Measurements from ENCODE around the gene GCA.
A peak's percentile ranks its signal among the peaks of the same experiment; 100 is the strongest.

The GCA gene, protein sequence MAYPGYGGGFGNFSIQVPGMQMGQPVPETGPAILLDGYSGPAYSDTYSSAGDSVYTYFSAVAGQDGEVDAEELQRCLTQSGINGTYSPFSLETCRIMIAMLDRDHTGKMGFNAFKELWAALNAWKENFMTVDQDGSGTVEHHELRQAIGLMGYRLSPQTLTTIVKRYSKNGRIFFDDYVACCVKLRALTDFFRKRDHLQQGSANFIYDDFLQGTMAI

DNA sequence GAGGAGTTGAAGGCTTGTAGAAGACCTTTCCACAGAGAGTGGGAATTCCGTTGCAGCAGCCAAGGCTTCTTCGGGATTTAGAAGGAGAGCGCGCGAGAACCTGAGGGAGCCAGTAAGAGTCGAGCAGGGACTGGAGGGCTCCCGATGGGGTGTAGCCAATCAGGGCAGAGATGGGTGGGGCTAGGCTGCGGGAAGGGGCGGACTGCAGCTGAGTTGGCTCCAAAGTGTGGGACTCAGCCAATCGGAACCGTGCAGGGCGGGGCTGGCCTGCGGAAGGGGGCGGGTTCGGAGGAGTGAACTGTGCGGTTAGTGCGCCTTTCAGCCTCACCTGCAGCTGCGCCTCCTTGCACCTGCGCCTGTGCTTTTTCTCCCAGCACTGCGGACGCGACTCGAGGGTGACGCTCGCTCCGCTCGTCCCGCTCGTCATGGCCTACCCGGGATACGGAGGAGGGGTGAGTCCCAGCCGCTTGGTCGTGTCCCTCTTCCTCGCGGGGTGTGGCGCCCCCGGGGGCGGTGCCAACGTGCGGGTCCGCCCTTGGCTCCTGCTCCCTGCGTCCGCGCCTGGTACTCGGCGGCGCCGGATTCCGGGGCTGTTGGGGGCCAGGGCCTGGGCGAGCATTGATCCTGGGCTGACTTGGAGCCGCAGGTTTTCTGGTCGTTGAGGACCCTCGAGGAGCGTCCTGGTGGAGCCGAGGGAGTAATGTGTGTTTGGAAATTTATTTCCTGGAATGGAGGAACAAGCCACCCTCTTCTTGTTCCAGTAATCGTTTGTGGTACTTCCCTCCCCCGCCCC lies at the start of gene GCA:
GCA (plus strand) TSS at position 309 of the 793 bp plus-strand sequence; CDS start at position 426, 117 bp downstream.
- DNase-seq = peak; percentile 96

DNA sequence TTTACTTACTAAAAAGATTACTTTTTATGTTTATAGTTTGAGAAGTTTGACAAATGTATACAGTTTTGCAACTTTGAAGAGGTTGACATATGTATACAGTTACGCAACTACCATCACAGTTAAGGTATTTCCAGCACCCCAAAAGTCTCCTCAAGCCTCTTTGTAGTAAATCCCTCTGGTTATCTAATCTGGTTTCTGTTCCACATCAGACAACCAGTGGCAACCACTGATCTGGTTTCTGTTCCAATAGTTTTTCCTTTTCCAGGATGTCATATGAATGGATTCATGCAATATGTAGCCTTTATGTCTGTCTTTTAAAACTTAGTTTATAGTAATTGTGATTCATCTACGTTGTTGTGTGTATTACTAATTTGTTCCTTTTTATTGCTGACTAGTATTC lies 48.9 kb upstream of the GCA start:
- no peak for DNase-seq

DNA sequence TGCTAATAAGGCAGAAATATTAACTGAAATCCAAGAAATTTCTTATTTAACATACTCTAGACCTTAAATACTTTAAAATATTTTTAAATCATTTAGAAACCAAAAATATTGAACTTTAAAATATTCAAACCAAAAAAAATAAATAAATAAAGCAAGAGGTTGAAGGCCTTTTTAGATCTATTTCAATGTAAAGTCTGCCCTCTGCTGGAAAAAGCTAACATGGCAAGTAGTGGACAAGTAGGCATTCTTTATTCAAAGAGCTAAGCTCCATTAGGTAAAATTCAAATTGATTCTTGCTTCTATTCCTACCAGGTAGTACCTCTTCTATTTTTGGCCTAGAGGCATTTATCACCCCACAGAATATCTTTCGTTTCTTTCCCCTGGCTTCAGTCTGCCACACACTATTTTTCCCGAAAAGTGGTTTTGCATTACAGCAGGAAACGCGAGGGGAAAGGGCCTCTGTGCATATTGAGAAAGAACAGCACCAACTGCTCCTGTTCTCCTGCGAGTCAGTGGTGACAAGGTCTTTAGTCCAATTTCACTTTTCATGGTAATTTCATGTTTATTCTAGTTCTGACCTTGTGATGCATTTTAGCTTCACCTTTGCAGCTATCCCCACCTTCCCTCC lies 45.9 kb upstream of the GCA start:
- DNase-seq = peak; percentile 82

DNA sequence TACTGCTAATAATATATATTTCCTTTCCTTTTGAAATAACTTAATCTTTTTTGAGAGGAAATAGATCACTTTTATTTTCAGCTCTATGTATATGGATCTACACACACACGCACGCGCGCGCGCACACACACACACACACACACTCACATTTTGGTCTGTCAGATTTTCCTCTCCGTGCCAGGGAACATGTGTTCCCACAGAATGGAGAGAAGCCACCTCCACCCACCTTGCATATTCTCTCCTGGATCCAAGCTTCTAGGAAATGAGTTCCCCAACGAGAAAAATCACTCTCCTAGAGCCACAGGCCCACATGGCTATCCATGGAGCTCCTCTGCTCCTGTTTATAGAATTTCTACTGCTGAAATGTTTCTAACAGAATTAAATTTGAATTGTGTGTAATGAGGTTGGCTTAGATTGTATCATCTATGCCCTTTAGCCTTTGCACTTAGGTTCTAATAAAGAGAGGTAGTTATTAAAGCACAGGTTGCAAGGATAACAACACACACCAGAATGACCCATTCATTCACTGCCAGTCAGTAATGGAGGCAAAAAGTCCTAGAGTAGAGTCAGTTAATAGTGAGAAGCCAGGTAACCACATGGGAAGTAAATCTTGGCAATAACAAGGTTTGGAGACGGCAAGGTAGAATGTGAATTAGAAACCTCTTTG lies 45.1 kb upstream of the GCA start:
- DNase-seq = no peak

DNA sequence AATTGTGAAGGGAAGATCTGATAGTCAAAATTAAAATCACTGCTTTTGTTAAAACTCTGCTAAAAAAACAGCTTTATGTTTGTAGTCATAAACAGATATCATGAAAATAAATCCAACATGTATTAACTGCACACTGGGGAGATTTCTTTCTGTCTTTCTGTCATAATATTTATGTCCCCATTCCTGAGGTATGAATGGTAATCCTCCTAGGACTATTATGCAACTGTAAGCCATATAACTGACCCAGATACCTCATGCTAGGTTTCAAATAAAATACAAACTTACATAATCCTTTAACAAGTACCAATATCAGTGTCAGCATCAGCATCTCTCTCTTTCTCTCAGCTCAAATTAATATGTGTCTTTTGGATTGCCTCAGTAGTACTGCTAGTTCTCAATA lies 43.7 kb upstream of the GCA start:
- no peak for DNase-seq

DNA sequence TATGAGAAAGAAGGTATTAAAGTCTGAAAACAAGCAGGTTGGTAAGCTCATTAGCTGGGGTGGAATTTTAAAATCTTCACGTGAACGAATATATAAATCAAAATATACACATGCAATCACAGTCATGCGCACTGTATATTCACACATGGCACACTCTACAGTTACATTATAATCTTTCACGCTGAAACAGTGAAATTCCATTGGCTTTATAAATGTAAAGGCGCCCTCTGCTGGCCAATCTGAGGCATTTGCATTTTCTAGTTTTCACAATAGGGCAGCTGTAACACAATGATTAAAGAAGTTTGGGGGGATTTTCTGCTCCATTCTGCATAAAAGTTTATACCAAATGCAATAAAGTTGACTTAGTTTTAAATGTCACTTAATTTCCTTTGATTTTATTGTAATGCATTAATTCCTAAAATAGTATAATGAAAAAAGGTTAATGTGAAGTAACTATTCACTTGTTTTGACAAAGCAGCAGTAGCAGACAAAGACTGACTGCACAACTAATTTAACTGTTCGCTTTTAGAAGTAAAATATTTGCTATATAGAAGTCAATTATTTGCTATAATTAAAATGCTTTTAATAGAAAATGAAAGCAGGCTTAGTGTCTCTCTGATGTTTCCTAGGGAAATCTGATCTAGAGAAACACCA lies 42.7 kb upstream of the GCA start:
- DNase-seq = peak; percentile 70

DNA sequence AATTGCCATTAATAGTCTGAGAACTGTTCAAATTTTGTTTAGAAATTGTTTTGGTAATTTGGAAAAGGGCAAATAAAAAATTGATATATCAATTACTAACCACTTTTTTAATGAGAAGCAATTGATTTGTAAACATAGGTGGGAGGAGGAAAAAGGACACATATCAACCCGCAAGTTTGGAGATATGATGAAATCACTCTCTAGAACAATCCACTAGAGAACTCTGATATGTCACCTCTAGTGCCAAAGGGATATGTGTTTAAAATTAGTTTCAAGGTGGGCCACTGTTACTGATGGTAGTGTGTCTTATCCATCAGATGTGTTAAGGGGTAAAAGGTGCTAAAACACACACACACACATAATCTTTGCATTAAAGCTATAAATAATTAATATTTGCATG lies 42.1 kb upstream of the GCA start:
- no peak for DNase-seq

DNA sequence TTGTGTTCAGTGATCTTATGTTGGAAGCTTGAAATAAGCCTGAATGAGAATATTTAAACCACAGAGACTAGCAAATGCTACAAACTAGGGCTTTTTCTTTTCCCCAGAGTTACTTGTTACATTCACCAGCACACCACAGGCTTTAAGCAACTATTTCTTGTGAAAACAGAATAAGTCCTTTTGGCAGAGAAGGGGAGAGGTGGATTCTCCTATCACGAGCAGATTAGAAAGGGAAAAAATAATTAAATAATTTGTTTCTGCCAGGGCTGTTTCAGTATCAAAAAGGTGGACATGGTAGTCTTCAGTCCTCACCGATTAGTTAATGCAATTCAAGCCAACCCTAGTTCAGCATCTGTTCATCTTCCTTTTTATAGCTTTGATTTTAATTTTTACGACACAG lies 38.0 kb upstream of the GCA start:
- DNase-seq = no peak

DNA sequence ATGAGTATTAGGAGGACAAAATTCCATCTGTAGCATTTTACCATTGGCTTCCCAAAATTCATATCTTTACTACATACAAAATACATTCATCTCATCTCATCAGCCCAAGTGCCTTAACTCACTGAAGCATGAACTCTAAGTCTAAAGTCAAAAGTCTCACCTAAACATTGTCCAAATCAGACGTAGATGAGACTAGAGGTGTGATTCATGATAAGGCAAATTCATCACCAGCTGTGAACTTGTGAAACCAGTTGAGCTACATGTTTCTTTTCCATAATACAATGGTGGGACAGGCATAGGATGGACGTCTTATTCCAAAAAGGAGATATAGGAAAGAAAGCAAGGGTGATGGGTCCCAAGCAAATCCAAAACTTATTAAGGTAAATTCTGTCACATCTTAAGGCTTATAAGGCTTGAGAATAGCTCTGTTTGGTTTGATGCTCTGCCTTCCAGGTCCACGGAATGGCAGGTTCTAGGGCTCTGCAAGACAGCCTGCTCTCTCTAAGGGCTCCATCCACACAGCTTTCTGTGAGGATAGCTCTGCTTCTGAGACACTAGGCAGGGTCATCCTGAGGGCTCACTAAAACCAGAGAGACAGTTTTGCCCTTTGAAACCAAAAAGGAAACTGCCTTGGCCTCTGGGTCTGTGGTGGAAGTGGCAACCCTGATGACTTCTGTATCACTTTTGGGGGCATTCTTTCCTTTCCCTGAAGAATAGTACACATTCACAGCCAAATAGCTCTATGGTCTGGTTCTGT lies 35.0 kb upstream of the GCA start:
- DNase-seq = no peak

DNA sequence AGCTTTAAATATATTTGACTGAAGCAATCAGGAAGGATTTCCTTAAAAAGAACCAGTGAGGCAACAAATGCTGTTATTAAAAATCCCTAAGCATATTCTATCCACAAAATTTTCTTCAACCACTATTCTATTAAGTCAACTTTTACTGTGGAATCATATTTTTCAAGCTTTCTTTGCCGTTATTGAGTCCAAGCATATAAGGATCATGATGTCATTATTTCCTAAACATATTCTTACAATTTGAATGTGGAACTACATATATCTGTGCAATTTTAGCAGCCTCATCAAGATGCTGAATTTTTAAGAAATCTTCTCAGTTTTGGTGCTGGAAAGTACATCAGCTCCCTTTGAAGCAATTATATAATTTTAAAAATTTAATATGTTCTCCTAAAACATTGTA lies 31.1 kb upstream of the GCA start:
- no peak for DNase-seq

DNA sequence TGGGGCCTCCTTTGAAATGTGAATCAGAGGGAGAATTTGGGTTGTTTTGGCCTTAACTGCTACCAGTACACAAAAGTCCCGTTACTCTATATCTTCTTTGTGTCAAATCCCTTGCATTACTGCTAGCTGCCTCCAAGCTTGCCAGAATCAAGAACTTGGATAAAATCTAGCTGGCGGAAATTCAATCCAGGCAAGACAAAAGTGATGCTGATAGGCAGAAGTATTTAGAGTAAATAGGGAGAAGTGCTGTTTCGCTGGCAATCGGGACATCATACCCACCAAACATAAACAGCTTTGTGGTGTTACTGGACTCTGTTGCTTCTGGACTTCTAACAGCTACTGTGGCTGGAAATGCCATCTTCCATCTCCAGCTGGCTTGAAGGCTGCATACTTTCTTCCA lies 28.0 kb upstream of the GCA start:
- peak; percentile 38 for DNase-seq

DNA sequence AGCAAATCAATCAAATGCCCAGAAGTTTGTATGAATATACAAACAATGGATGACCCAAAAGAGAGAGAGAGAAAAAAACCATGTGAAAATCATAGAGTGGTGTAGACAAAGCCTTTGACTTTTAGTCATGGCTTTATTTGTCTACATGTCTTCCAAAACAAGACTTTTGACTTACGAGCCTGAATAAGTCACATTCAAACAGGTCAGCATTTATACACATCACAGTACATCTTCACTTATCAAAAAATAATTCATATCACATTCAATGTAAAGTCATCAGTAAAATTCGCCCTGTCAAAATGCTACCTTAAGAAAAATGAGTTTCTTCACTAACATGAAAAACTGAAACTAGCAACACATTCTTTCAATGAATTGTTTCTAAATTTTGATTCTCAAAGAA lies 27.3 kb upstream of the GCA start:
- DNase-seq = no peak

DNA sequence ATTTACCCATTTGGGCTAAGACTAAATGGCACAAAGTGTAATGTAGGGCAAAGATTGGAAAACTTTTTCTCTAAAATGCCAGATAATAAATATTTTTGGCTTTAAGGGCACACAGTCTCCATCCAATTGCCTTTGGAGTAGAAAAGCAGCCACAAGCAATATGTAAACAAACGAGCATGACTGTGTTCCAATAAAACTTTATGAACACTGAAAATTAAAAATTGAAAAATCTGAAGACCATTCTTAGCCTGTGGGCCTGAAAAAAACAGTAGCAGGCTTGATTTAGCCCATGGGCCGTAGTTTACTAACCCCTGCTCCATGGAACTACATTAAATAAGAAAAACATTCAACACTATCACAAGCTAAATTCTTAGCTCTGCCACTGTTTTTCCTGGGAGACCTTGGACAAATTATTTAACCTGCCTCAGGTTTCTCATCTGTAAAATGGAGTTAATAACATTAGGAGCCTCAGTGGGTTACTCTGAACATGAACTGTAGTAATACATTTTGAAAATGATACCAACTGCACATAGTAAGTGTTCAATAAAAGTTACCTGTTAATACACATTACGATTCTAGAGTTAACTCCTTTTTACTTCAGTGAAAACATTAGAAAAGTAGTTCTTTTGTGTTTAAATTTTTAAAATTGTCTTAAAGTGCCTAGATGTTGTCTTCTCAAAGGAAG lies 26.7 kb upstream of the GCA start:
- DNase-seq = peak; percentile 23

DNA sequence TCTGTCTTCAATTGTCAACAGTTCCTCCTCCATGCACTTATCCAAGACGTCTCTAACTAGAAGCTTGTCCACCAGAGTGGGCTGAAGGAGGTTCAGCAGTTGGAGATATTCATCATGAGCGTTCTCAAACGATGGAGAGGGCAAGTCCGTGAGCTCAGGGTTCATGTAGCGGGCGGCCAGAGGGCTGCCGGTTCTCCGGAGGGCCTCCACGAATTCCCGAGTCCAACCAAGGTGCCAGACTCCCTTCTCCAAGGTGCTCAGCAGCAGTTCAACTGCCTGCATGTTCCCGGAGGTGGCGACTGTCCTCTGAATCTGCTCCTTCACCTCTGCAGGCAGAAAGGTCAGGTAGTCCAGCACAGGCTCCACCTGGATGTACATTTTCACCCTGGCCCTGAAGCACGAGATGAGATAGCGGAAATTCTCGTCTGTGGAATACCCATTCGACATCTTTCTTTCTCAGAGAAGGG lies 26.0 kb upstream of the GCA start:
- peak; percentile 56 for DNase-seq

DNA sequence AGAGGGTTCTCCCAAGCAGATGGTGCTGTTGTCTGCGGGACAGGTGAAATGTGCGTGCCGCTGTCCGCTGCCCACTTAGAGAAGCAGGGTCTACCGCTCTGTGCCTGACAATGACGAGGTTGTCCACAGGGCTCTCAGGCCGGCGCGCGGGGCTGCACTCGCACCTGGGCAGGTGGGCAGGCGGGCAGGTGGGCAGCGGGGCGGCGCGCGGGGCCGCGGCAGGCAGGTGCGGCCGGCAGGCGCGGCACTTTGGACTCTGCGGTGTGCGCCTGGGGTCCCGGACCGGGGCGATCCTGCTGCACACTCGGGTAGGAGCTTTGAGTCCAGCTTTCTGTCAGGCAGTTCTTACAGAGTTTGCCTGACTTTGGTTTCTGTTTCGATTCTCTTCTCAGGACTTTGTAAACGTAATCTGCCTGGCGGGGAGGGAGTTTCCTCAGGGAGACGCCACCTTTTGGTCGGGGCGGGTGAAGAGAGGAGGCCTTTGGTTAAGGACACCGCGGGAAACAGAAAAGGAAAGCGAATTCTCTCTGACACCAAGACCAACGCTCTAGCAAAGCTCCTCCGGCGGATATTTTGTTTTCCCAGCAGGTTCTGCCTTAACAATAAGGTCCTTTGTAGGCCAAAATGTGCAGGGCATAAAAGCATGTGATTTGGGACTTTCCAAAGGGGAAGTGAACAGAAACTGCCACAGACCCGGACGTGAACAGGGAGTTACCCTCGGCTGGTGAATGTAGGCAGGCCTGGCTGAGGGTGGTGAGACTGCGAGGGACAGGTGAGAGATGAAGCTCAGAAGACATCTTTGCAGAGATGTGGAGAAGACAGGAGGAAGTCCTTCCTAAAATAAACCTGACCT lies 25.4 kb upstream of the GCA start, which contains the start of gene IFIH1:
IFIH1 (minus strand) TSS at position 357 of the 853 bp plus-strand sequence. CDS start 377 bp downstream, outside the sequence.
- peak; percentile 93 for DNase-seq

DNA sequence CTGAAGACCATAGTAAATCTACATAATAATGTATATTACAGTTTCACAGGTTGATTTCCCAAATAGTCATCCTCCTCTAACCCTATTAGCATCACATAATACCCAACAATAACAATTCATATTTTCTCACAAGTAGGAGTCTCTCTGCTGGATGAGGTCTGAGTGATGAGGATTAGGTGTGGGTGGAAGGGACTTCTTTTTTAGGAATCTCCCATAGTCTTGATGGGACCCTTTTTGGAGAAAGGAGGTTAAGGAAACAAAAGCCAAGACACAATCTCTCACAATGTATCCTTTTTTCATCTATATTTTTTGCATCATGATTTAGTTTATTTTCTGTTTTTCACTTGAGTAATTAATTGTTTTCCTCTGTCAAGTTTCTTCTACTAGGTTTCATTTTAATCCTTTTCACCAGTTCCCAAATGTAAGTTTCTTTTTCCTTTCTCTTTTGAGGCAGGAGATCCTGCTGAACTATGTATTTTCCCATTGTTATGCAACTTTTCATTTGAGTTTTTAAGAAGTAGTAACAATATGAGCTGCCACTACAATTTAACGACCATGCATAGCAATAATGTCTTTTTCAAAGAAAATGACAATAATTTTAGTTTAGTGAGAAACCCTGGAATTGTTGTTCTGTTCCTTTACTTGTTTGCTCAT lies 22.9 kb upstream of the GCA start:
- no peak for DNase-seq

DNA sequence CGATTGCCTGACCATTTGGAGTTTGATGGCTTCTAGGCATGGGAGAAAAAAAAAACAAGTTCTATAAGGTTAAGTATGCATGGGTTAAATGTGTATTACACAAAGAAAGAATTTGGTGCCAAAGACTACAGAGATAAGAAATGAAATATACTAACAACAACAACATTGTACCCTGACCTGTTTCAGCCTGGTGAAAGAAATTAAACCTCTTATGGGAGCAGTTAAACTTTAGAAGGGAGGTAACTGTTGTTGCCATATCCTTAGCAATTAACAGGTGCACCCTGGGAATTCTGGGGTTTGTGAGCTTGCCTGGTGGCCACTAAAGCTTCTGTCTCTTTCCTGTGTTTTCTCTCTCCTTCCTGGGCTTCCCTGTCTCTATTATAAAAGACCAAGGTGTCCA lies 19.0 kb upstream of the GCA start:
- no peak for DNase-seq

DNA sequence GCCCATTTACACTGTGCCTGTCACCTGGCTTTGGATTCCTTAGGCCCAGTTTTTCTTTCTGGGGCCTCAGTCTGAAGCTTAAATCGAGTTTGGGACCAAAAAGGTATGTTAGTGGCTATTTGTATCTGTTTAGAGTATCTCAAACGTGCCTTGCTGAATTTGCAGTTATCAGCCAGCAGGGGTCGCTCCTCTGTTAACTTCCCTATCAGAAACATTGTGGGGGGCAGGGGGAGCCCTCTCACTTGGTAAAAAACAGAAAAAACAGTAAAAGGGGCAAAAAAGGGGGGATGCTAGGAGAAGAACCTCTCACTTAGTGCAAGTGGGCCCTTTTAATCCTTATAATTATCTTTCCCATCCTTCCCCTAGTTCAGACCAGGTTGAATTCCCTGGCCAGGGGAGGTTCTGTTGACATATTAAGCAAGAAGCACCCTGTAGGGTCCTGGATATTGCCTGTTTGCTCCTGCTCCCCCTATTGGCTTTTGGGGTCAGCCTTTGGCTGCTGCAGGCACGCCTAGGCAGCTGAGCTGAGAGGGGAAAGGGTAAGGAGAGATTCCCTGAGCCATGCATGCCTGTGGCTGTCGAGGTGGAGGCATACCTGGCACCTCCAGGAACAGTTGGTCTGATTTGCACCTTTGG lies 16.7 kb upstream of the GCA start:
- DNase-seq = peak; percentile 50

DNA sequence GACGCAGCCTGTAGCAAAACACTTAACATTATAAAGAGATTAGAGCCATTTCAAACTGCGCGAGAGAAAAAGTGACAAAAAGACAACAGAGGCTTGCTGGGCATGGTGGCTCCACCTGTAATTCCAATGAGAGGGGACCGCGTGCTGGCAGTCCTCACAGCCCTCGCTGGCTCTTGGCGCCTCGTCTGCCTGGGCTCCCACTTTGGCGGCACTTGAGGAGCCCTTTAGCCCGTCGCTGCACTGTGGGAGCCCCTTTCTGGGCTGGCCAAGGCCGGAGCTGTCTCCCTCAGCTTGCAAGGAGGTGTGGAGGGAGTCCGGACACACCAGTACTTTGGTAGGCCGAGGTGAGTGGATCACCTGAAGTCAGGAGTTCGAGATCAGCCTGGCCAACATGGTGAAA lies 16.1 kb upstream of the GCA start:
- DNase-seq = no peak

All from hematopoietic multipotent progenitor cell treated with erythropoietin and hydrocortisone succinate and interleukin-3 and kit ligand, for 8 days (in vitro differentiated cells).